Measurements from ENCODE around the gene PRR18.

DNA sequence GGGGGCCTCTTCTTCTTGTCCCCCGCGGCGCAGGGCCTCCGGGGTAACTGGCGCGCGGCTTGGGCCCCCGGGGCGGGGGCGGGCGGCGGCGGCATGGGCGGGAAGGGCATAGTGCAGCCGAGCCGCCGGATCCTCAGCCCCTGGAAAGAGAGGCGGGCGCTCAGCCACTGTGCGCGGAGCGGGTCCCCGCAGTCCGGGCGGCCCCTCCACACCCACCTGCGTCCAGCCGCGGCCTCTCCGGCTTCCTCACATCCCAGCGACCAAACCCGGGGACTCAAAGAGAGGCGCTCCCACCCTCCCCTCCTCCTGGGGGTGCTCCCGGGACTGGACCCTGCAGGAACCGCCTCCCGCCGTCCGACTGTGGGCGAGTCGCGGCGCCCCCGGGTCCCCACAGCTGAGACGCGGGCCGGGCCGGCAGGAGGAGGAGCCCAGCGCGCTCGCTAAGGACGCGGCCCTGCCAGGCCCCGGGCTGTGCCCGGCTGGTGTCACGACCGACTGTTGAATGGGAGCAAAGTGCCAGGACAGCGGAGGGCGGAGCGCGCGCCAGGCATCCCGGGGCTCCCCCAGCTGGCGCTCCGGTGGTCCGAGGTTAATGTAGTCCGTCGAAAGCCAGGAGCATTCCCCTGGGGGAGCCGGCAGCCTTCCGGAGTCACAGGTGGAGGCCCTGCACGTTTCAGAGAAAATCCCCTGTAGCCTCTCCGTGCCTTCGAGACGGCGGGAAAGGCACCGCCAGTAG lies at the start of gene PRR18:
- TF ChIP-seq CTCF (conservative IDR thresholded peaks at IDR 0.05 in 1 of 2, IDR thresholded peaks at IDR 0.05 in 1 of 2; ENCODE audit: low read depth in 1 of 2, low read length in 2 of 2), result no peak
- peak; percentile 91 for TF ChIP-seq EZH2 (IDR thresholded peaks at IDR 0.05; ENCODE audit: low read length, missing control alignments)

Measured in fibroblast of lung (primary cell).